ENCODE results near the gene NUAK1.

The NUAK1 gene

GRCh38 chr12:106138633-106139421 lies at the start of gene NUAK1:
Gene NUAK1, minus strand, starts transcription at chr12:106138954. Its CDS starts 301 bp downstream, at chr12:106138653.
- peak; percentile 85 for DNase-seq (ENCODE audit: low read depth)

GRCh38 chr12:106188256-106188655 lies 49.5 kb upstream of the NUAK1 start:
- no peak for DNase-seq (ENCODE audit: low read depth)

GRCh38 chr12:106187842-106188241 lies 49.1 kb upstream of the NUAK1 start:
- DNase-seq (ENCODE audit: low read depth) = no peak

GRCh38 chr12:106187155-106187789 lies 48.5 kb upstream of the NUAK1 start:
- peak; percentile 13 for DNase-seq (ENCODE audit: low read depth)

- no peak for DNase-seq (ENCODE audit: low read depth)
Observed at GRCh38 chr12:106183735-106184134, 45.0 kb upstream of the NUAK1 start.

- peak; percentile 54 for DNase-seq (ENCODE audit: low read depth)
Observed at GRCh38 chr12:106181401-106182114, 42.8 kb upstream of the NUAK1 start.

GRCh38 chr12:106179086-106179485 lies 40.3 kb upstream of the NUAK1 start:
- DNase-seq (ENCODE audit: low read depth) = no peak

- no peak for DNase-seq (ENCODE audit: low read depth)
Observed at GRCh38 chr12:106178562-106178961, 39.8 kb upstream of the NUAK1 start.

- DNase-seq (ENCODE audit: low read depth) = no peak
Observed at GRCh38 chr12:106176560-106176959, 37.8 kb upstream of the NUAK1 start.

GRCh38 chr12:106174876-106175275 lies 36.1 kb upstream of the NUAK1 start:
- peak; percentile 12 for DNase-seq (ENCODE audit: low read depth)

GRCh38 chr12:106173442-106173841 lies 34.7 kb upstream of the NUAK1 start:
- DNase-seq (ENCODE audit: low read depth) = no peak

- DNase-seq (ENCODE audit: low read depth) = no peak
Observed at GRCh38 chr12:106171117-106171750, 32.5 kb upstream of the NUAK1 start.

GRCh38 chr12:106170285-106170684 lies 31.5 kb upstream of the NUAK1 start:
- peak; percentile 88 for DNase-seq (ENCODE audit: low read depth)

- DNase-seq (ENCODE audit: low read depth) = no peak
Observed at GRCh38 chr12:106163712-106164111, 25.0 kb upstream of the NUAK1 start.

- DNase-seq (ENCODE audit: low read depth) = no peak
Observed at GRCh38 chr12:106161491-106161890, 22.7 kb upstream of the NUAK1 start.

- DNase-seq (ENCODE audit: low read depth) = no peak
Observed at GRCh38 chr12:106160915-106161314, 22.2 kb upstream of the NUAK1 start.

GRCh38 chr12:106157802-106158201 lies 19.0 kb upstream of the NUAK1 start:
- DNase-seq (ENCODE audit: low read depth) = peak; percentile 82

GRCh38 chr12:106154751-106155273 lies 16.1 kb upstream of the NUAK1 start:
- no peak for DNase-seq (ENCODE audit: low read depth)

- no peak for DNase-seq (ENCODE audit: low read depth)
Observed at GRCh38 chr12:106152334-106152733, 13.6 kb upstream of the NUAK1 start.

GRCh38 chr12:106150555-106150954 lies 11.8 kb upstream of the NUAK1 start:
- DNase-seq (ENCODE audit: low read depth) = no peak

GRCh38 chr12:106149096-106149784 lies 10.5 kb upstream of the NUAK1 start:
- DNase-seq (ENCODE audit: low read depth) = peak; percentile 42

GRCh38 chr12:106147956-106148355 lies 9.2 kb upstream of the NUAK1 start:
- DNase-seq (ENCODE audit: low read depth) = no peak

Data from EH (cell line).